ENCODE measurements around the gene DAAM1.

Gene DAAM1

GRCh38 chr14:59295951-59296350 lies 107.5 kb downstream of the DAAM1 start:
- no peak for DNase-seq

- no peak for DNase-seq
These were observed 108.0 kb downstream of the DAAM1 start for GRCh38 chr14:59296508-59296907.

DNA sequence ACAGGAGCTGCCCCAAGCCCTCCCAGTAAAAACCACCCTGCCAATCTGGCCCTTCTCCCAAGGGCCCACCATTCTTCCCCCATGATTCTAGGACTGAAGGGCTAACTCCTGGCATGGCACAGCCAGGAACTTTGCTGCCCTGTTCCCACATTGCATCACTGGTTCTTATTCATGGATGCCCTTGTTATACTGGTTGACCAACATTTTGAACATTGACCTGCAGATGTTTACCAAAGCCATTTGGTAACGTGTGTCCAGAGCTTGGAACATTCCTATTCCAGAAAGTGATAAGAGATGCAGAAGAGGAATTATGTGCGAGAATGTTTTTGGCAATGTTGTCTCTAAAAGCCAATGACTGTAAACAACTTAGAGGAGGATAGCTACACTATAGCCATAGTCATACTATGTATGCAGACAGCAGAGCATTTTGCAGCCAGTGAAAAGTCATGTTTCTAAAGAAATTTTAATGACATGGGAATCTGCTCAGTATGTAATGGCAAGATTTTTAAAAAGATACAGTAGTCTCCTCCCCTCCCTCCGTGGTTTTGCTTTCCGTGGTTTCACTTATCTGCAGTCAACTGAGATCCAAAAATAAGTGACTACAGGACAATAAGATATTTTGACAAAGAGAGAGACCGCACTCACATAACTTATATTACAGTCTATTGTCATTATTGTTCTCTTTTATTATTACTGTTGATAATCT lies 108.8 kb downstream of the DAAM1 start:
- no peak for DNase-seq

- no peak for DNase-seq
These were observed 111.3 kb downstream of the DAAM1 start for GRCh38 chr14:59299731-59300130.

DNA sequence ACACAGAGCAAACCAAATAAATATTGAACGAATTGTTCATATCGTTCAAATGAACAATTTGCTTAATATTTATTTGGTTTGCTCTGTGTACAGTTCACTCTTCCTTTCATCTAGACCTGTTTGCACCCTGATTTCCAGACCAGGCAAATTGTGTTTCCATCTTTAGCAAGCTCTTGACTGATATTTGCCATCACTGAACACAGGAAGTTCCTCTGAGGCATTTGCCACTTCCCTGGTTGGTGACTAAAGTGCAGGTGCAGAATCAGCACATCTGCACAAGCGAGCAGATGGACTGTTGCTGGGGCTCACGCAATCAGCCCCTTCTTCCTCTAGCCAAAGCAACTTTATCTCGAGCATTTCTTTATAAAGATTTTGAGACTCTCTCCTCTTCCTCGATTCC lies 112.9 kb downstream of the DAAM1 start:
- DNase-seq, result no peak

- DNase-seq, result no peak
These were observed 113.8 kb downstream of the DAAM1 start for GRCh38 chr14:59302313-59302712.

DNA sequence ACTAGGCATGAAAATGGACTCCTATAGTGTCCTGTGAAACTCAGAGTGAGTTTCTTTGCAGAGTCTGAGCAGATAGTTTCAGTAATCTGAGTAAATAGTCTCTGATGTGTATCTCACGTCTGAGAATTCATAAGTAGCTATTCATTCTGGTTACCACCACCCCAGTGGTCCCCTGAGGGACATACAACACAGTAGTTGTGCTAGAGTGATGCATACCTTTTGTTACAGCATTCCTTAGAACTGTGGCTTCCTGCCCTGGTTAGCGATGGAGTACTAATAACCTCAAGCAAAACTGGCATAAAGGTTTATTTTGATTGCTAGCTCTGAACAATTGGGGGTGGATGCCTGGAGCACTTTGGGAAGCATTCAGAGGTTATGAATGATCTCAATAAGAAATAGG lies 114.7 kb downstream of the DAAM1 start:
- no peak for DNase-seq

GRCh38 chr14:59305231-59305630 lies 116.8 kb downstream of the DAAM1 start:
- DNase-seq, result no peak

DNA sequence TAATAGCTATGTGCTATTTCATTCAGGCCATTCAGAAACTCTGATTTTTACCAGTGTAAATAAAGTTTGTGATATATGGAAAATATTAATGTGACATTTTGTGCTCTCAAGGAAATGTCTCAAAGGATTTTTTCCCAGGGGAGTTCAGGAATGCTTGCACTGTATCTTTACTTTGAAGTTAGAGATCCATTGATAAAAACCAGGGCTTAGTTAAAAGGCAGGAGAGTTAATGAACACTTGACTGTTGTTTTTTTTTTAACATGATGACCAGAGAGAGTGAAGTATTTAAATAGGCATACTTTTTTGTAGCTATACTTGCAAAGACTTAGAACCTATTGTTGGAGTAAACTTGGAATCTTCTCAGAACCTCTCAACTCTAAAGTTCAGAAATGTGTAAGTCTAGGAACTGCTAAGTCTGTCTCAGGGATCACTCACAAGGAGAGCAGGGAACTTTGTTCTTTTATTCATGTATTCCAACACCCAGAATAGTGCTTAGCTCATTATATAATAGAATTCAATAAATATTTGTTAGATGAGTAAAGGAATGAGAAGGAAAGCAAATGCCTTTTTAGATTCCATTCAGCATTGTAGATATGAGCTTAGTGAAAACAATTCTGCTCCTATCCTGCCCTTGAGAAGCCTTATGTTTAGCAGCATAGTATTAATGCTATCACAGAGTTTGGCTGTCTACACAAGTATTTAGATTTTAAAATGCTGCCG lies 117.5 kb downstream of the DAAM1 start:
- no peak for DNase-seq

GRCh38 chr14:59306775-59307174 lies 118.3 kb downstream of the DAAM1 start:
- DNase-seq, result no peak

DNA sequence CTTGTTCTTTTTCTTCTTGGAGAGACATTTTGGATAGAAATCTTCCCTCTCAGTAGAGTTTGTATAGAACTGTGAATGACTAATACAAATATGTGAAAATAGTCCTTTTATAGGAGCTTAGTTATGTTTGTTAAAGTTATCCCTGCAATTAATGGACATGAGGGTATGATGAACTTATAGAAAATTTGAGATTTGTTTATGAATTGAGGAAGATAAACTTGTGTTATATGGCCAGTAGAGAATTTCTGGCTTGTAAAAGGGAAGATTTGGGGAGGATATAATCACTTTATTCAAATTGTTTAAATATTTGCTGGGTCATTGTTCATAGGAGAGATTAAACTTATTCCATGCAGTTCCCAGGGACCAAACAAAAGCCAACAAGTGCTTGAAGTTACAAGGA lies 119.6 kb downstream of the DAAM1 start:
- no peak for DNase-seq

DNA sequence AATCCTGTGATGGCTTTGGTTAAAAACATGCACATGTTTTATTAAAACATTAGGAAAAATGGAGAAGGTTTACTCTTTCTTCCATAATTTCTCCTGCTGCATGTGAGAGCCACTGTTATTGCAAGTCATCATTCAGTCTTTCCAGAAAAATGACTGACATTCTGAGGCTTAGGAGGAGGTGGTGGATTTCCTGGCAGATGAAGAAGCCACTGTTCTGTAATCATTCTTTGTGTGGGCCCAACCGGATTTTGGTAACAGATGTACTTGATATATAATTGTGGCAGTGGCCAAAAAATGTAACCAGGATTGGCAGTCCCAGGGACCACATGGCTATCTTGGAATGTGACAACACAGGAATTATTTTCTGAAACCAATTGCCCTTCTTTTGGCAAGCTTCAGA lies 120.2 kb downstream of the DAAM1 start:
- no peak for DNase-seq

GRCh38 chr14:59309291-59309900 lies 120.9 kb downstream of the DAAM1 start:
- DNase-seq, result no peak

DNA sequence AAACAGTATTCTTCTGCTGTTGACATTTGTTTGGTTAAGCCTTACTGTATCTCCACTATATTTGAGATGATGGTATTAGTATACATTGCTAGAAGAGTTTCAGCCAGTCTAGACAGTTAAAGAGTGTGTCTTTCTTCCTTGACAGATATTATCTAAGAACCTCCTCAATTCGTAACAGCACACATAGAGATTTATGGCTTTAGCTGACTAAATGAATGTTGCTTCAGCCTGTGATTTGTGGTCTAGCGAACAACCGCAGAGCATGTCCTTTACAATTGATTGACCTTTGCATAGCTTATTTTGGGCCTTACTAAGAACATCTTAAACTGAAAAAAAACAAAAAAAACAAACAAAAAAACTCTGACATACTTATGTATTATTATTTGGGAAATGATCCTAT lies 122.2 kb downstream of the DAAM1 start:
- no peak for DNase-seq

GRCh38 chr14:59311723-59312122 lies 123.3 kb downstream of the DAAM1 start:
- DNase-seq, result no peak

DNA sequence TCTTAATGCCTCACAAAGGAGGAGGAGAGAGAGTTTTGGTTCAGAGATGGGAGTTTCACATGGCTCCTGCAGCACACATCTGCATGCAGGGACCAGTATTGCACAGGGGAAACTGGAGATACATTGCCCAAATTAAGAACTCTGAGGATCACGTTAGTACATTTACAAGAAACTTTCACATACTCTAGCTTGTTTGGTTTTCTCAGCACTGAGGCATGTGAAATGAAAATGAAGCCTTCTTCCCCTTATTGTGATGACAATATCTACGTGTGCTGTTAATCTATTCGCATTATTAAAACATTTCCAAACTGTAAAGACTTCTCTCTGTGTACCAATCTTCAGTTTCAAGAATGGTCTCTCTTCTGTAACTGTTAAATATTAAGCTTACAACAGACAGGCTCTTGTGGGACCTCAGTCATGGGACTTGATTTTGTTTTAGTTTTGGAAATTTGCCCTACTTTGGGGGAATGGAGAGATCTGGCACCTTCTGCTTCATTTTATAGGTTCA lies 124.7 kb downstream of the DAAM1 start:
- no peak for DNase-seq

- no peak for DNase-seq
These were observed 125.5 kb downstream of the DAAM1 start for GRCh38 chr14:59313658-59314608.

GRCh38 chr14:59314953-59315599 lies 126.6 kb downstream of the DAAM1 start:
- no peak for DNase-seq

DNA sequence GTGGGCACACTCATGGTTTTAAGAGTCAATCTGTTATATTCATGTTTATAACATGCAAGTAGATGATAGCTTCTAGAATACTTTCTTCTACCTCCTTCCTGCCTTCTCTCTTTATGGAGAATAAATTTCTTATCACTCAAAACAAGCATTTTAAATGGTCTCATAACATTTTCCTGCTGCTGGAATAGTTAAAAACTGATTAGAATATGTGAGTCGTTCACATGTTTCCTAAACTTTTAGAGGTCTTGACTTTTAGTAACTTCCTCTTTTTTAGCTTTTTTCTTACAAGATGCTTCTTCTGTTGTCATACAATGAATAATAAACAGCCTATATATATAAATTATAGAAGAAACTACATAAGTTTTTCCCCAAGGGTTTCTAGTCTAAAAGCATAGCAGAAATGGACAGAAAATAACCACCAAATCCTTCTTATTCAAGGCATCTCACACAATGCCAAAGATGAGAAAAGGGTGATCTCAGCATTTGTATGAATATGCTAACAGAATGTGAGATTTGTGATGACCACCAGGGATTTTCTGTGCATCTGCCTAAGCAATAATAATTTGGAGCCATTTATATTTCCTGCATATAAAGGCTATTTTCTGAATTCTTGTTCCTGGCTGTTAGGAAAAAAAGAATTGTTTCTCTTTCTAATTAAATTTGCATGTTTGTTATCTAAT lies 127.8 kb downstream of the DAAM1 start:
- no peak for DNase-seq

DNA sequence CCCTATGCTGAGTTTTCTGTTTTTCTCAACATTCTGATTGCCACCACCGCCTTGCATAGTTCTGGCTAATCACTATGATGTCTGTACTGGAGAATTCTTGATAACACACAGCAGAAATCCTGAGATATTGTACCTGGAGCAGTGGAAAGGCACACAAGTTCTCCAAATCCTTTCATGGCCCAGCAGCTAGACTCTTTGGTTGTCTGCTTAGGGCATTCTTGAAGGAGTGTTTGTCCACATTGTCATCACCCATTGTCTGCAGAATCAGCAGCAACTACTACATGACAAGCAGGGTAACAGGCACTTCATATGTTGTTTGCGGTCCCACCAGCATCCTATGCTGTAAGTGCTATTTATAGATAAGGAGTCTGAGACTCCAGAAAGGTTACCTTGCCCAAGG lies 128.9 kb downstream of the DAAM1 start:
- no peak for DNase-seq

GRCh38 chr14:59317798-59318505 lies 129.5 kb downstream of the DAAM1 start:
- DNase-seq, result no peak

All from stimulated activated CD4-positive, alpha-beta T cell treated with anti-CD3 and anti-CD28 coated beads, Interleukin-4, amount 100 ng/mL, for 4 hours (primary cell).